GM23338 (cell line): ENCODE data around the gene CCDC157. TPM values are rescaled to one million over a fixed set of nuclear protein-coding genes. Genes with fewer than 3 reads are reported as not detected.

Experiments
- CREB1 ChIP-seq: fragments of 250-450 bp; sonication (Bioruptor Pico); IDR thresholded peaks from 2 replicates; pipeline ENCODE4 v1.5.0; 2020; ENCODE audit warnings: low read depth, mild to moderate bottlenecking, moderate library complexity
- CTCF ChIP-seq, 2 experiments: fragments of 200-600 bp in 1 of 2; sonication (generic) in 1 of 2; conservative IDR thresholded peaks; 2 replicates each; pipeline versions ENCODE4 v1.5.1 to v1.6.1; 2016 to 2017; ENCODE audit warnings: antibody characterized with exemption in 2 of 2, low read depth in 2 of 2, mild to moderate bottlenecking in 2 of 2, moderate library complexity in 1 of 2
- EZH2 ChIP-seq: fragments of 200-600 bp; sonication (generic); IDR thresholded peaks from one replicate; pipeline ENCODE4 v1.8.0; 2017; ENCODE audit warnings: antibody characterized with exemption, mild to moderate bottlenecking, low read depth; ENCODE audit not compliant: unreplicated experiment
- JUNB ChIP-seq: IDR thresholded peaks from one replicate; pipeline ENCODE4 v1.6.1; 2016; ENCODE audit warnings: antibody characterized with exemption; ENCODE audit not compliant: unreplicated experiment
- NANOG ChIP-seq: IDR thresholded peaks from 2 replicates; pipeline ENCODE4 v1.6.1; 2016; ENCODE audit warnings: antibody characterized with exemption, borderline replicate concordance
- POLR2AphosphoS5 ChIP-seq: IDR thresholded peaks from 2 replicates; pipeline ENCODE4 v1.6.1; 2016; ENCODE audit warnings: antibody characterized with exemption, low read depth
- REST ChIP-seq: IDR thresholded peaks from one replicate; pipeline ENCODE4 v1.6.1; 2018; ENCODE audit warnings: antibody characterized with exemption; ENCODE audit not compliant: unreplicated experiment
- STAT1 ChIP-seq: IDR thresholded peaks from one replicate; pipeline ENCODE4 v1.6.1; 2016; ENCODE audit warnings: antibody characterized with exemption; ENCODE audit not compliant: unreplicated experiment
- ZNF114 ChIP-seq: fragments of 250-450 bp; sonication (Bioruptor Pico); IDR thresholded peaks from 2 replicates; pipeline ENCODE4 v1.5.0; 2020; ENCODE audit warnings: mild to moderate bottlenecking, moderate library complexity
- ZNF331 ChIP-seq: fragments of 250-450 bp; sonication (Bioruptor Pico); IDR thresholded peaks from 2 replicates; pipeline ENCODE4 v1.5.0; 2020; ENCODE audit warnings: low read depth, mild to moderate bottlenecking, moderate library complexity
- ZNF462 ChIP-seq: fragments of 250-450 bp; sonication (Bioruptor Pico); IDR thresholded peaks from 2 replicates; pipeline ENCODE4 v1.5.0; 2020; ENCODE audit warnings: mild to moderate bottlenecking, moderate library complexity
- polyA plus RNA-seq: library from polyadenylated mRNA; unstranded; fragments of >200 nt; fragmentation: Nextera tagmentation; extraction: Ambion mirVana; gene quantifications from 2 replicates; pipeline ENCODE4 v1.2.1, GENCODE V29; 2016
- total RNA-seq: library from RNA; depleted of rRNA; stranded (reverse); fragments of >200 nt; shearing (Covaris generic); gene quantifications from 2 replicates; pipeline ENCODE4 v1.2.3, GENCODE V29; 2014

Gene CCDC157
- total and polyA plus RNA-seq, 2 experiments from 2014 or later, result 3.8 to 7.9 TPM

- TF ChIP-seq ZNF462 (CRISPR knock-in tag), result no peak
- TF ChIP-seq POLR2AphosphoS5, result no peak
- TF ChIP-seq REST, result no peak
- no peak for TF ChIP-seq STAT1
- no peak for TF ChIP-seq EZH2
- no peak for TF ChIP-seq NANOG
- no peak for TF ChIP-seq CTCF (conservative IDR thresholded peaks at IDR 0.05; ENCODE audit: low read depth in 2 of 2)
- no peak for TF ChIP-seq JUNB
- TF ChIP-seq ZNF331, result no peak
- TF ChIP-seq ZNF114, result no peak
- TF ChIP-seq CREB1 (CRISPR knock-in tag), result no peak
These were observed 31.0 kb upstream of the CCDC157 start (continued) for GRCh38 chr22:30325724-30326254.
